Kidney (tissue), 14 donors: ENCODE data around the gene MRPS14. TPM values are rescaled to one million over a fixed set of nuclear protein-coding genes. Genes with fewer than 3 reads are reported as not detected.

Experiments
- DNase-seq, 5 donors: peaks; one replicate each; pipeline ENCODE4 v3.0.0-alpha.2; 2013 to 2020
- FAIRE-seq: peaks from 2 replicates; lab custom pipeline; 2012; peaks lifted over from hg19 to GRCh38; lab: Jason Lieb, UNC
- H3K27ac ChIP-seq, 2 donors: one replicate each; pipeline ENCODE4 v1.7.0; 2013; ENCODE audit warnings: low read depth in 2 of 2, low read length in 2 of 2, inconsistent platforms in 1 of 2
- H3K27me3 ChIP-seq: one replicate; pipeline ENCODE4 v1.7.1; 2013; ENCODE audit warnings: low read length, inconsistent platforms; ENCODE audit not compliant: control insufficient read depth, insufficient read depth
- H3K36me3 ChIP-seq, 3 donors: one replicate each; pipeline versions ENCODE4 v1.7.0 to v1.7.1; 2013; ENCODE audit warnings: low read length in 3 of 3, control low read depth in 1 of 3, inconsistent platforms in 1 of 3; ENCODE audit not compliant: insufficient read depth in 3 of 3, control insufficient read depth in 2 of 3
- H3K4me1 ChIP-seq, 3 donors: one replicate each; pipeline versions ENCODE4 v1.7.0 to v1.7.1; 2013; ENCODE audit warnings: low read length in 3 of 3, inconsistent platforms in 1 of 3, low read depth in 1 of 3; ENCODE audit not compliant: control insufficient read depth in 2 of 3, insufficient read depth in 2 of 3
- H3K4me3 ChIP-seq, 3 donors: one replicate each; pipeline versions ENCODE4 v1.7.0 to v1.8.1; 2013; ENCODE audit warnings: low read length in 3 of 3, control low read depth in 1 of 3, inconsistent platforms in 1 of 3
- H3K9ac ChIP-seq, 3 donors: one replicate each; pipeline versions ENCODE4 v1.7.0 to v1.7.1; 2013; ENCODE audit warnings: low read length in 3 of 3, control low read depth in 1 of 3, inconsistent platforms in 1 of 3
- H3K9me3 ChIP-seq, 3 donors: one replicate each; pipeline versions ENCODE4 v1.7.0 to v1.7.1; 2013; ENCODE audit warnings: low read length in 3 of 3, control low read depth in 1 of 3, inconsistent platforms in 1 of 3; ENCODE audit not compliant: control insufficient read depth in 2 of 3, insufficient read depth in 1 of 3
- intact Hi-C: fragments of 100-400 bp; cut with DNase I; formaldehyde crosslinking; loops from one replicate; pipeline ENCODE4 v1.11.1; 2022
- polyA plus RNA-seq: library from polyadenylated mRNA; stranded (reverse); fragments of 350-450 nt; fragmentation: Illumina TruSeq; extraction: RNeasy Lipid Tissue Mini Kit (QIAGEN cat#74804); gene quantifications from one replicate; pipeline ENCODE4 v1.2.3, GENCODE V29; 2014; ENCODE audit warnings: low read depth, low replicate concordance; ENCODE audit not compliant: insufficient read depth
- total RNA-seq: library from RNA; stranded (reverse); fragmentation: NEBNext Ultra II Directional; extraction: Animal tissue kit (Norgen Biotek cat#: 25700); gene quantifications from one replicate; pipeline ENCODE4 v1.2.1, GENCODE V29; 2021
- TF ChIP-seq, protein P1 (sequence below): IDR thresholded peaks from 3 replicates; pipeline ENCODE4 v1.5.1; 2012; ENCODE audit warnings: mild to moderate bottlenecking, moderate library complexity, borderline replicate concordance; ENCODE audit not compliant: insufficient read depth; ENCODE audit errors: extremely low read depth
- donor health status: control.
- donor health status: control.
- donor health status: control.
- donor health status: control.
- donor health status: control.
- donor health status: DM: yes; HTN: yes; CAD: no.
- donor health status: Normal renal cell carcinoma (clear cell type).

Gene MRPS14
- total and polyA plus RNA-seq, 2 donors from 2014 or later = 35.7 to 48.0 TPM

DNA sequence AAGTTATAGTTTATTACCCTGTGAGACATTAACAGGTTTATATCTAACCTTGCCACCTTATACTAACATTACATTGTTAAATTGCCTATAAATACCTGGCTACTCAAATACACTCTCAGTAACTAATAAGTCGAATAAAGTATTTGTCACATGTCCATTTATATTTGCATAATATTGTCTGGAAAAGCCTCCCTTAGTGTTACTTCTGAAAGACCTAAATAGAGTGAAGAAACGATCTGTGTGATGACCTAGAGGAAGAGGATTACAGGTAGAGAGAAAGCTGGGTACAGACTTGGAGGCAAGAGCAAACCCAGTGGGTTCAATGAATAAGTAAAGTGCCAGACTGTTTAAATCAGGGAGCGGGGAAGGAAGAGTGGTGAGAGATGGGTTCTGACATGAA lies 26.2 kb downstream of the MRPS14 start:
- Histone ChIP-seq H3K9me3 (no peaks in the 10 kb centered on the region), H3K27ac (no peak overlapping the region), H3K36me3 (no peaks in the 10 kb centered on the region), H3K4me3 (no peak overlapping the region), H3K27me3 (no peaks in the 10 kb centered on the region), H3K9ac (no peak overlapping the region), H3K4me1 (peaks cover 0 to 3% (median 3%) of the 10 kb centered on the region in 3 donors)
- TF ChIP-seq, protein P1, sequence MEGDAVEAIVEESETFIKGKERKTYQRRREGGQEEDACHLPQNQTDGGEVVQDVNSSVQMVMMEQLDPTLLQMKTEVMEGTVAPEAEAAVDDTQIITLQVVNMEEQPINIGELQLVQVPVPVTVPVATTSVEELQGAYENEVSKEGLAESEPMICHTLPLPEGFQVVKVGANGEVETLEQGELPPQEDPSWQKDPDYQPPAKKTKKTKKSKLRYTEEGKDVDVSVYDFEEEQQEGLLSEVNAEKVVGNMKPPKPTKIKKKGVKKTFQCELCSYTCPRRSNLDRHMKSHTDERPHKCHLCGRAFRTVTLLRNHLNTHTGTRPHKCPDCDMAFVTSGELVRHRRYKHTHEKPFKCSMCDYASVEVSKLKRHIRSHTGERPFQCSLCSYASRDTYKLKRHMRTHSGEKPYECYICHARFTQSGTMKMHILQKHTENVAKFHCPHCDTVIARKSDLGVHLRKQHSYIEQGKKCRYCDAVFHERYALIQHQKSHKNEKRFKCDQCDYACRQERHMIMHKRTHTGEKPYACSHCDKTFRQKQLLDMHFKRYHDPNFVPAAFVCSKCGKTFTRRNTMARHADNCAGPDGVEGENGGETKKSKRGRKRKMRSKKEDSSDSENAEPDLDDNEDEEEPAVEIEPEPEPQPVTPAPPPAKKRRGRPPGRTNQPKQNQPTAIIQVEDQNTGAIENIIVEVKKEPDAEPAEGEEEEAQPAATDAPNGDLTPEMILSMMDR = no peak
- intact Hi-C loops = no loop called here
- FAIRE-seq (no peak), DNase-seq (no peak)

DNA sequence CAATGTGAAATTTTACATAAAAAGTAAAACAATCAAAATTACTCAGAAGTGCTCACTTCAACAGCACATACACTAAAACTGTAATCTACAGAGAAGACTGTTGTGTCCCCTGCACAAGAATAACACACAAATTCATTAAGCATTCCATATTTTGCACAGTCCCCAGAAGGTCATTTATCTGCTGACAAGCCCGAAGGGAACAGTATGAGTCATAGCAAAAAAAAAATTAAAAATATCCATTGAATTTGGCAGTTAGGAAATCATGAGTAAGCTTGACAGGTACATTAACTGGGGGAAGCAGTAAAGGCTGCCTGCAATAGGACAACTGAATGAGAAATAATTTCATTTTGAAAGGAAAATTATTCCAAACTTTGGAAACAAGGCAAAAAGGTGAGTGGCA lies 26.7 kb downstream of the MRPS14 start:
- Histone ChIP-seq H3K27me3 (no peaks in the 10 kb centered on the region), H3K4me1 (peaks cover 0 to 3% (median 1%) of the 10 kb centered on the region in 3 donors), H3K27ac (no peak overlapping the region), H3K36me3 (no peaks in the 10 kb centered on the region), H3K9ac (no peak overlapping the region), H3K9me3 (no peaks in the 10 kb centered on the region), H3K4me3 (no peak overlapping the region)
- no peak for FAIRE-seq
- DNase-seq = no peak
- TF ChIP-seq, protein P1 = no peak
- intact Hi-C loops = no loop called here

DNA sequence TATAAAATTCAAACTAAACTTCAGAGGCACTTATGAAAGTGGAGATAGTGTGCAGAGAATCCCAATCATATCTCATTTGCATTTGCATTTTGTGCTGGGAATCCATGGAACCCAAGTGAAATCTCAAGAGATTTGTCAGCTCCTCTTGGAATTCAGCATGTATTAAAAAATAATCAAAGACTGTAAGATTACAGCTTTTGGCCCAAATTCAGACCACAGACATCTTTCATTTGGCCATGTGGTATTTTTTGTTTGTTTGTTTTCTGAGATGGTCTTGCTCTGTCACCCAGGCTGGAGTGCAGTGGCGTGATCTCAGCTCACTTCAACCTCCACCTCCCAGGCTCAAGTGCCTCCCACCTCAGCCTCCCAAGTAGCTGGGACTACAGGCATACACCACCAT lies 27.3 kb downstream of the MRPS14 start:
- Histone ChIP-seq H3K27me3 (no peaks in the 10 kb centered on the region), H3K4me1 (peaks cover 0 to 3% (median 0%) of the 10 kb centered on the region in 3 donors), H3K4me3 (no peak overlapping the region), H3K36me3 (no peaks in the 10 kb centered on the region), H3K9ac (no peak overlapping the region), H3K9me3 (no peaks in the 10 kb centered on the region), H3K27ac (no peak overlapping the region)
- TF ChIP-seq, protein P1 = no peak
- no peak for FAIRE-seq
- no peak for DNase-seq
- intact Hi-C loops = no loop called here

DNA sequence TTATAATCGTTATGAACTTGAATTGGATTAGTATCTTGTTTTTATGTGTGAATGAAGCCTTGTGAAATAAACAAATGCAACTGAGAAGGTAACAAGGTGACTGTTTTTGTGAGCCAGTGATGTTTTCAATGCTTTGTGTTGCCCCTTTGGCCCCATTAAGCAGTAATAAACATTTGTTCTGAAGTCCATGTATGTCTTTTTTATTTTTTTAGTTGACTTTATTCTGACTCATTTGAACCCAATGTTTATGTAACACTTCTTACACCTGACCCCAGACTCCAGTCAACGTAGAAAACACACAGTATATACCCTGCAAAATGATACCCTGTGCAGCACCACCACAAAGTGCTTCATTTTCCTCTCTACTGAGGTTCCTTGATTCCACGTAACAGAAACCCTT lies 28.1 kb downstream of the MRPS14 start:
- TF ChIP-seq, protein P1 = no peak
- H3K4me1 ChIP-seq = no peaks in the 10 kb centered on the region
- H3K27me3 ChIP-seq = no peaks in the 10 kb centered on the region
- H3K9me3 ChIP-seq = no peaks in the 10 kb centered on the region
- no peak overlapping the region for H3K27ac ChIP-seq
- no peaks in the 10 kb centered on the region for H3K36me3 ChIP-seq
- DNase-seq (no peak), FAIRE-seq (no peak)
- no peak overlapping the region for H3K9ac ChIP-seq
- no peak overlapping the region for H3K4me3 ChIP-seq
- intact Hi-C loops = no loop called here
